Effector memory CD4-positive, alpha-beta T cell (primary cell): Measurements from ENCODE around the gene ETV5.

Experiments
- DNase-seq, 3 donors: peaks; one replicate each; pipeline ENCODE4 v3.0.0-alpha.2; 2020
- H3K27ac ChIP-seq: 2 replicates; pipeline ENCODE4 v1.7.0; 2013; ENCODE audit warnings: mild to moderate bottlenecking, low read length, moderate library complexity; ENCODE audit not compliant: insufficient read depth, poor library complexity, severe bottlenecking
- H3K27me3 ChIP-seq: replicated peaks from 2 replicates; pipeline ENCODE4 v1.7.0; 2013; ENCODE audit warnings: mild to moderate bottlenecking, low read length; ENCODE audit not compliant: insufficient read depth, control insufficient read depth, poor library complexity, severe bottlenecking
- H3K36me3 ChIP-seq: 2 replicates; pipeline ENCODE4 v1.7.0; 2013; ENCODE audit warnings: mild to moderate bottlenecking, low read length, moderate library complexity; ENCODE audit not compliant: control insufficient read depth, insufficient read depth
- H3K4me1 ChIP-seq: 2 replicates; pipeline ENCODE4 v1.7.0; 2013; ENCODE audit warnings: low read length, mild to moderate bottlenecking; ENCODE audit not compliant: control insufficient read depth, insufficient read depth, poor library complexity, severe bottlenecking
- H3K4me3 ChIP-seq: 2 replicates; pipeline ENCODE4 v1.7.0; 2013; ENCODE audit warnings: low read length, low read depth, mild to moderate bottlenecking; ENCODE audit not compliant: insufficient read depth, poor library complexity, severe bottlenecking
- H3K9me3 ChIP-seq: 2 replicates; pipeline ENCODE4 v1.7.0; 2013; ENCODE audit warnings: mild to moderate bottlenecking, low read length, moderate library complexity; ENCODE audit not compliant: control insufficient read depth

The ETV5 gene

DNA sequence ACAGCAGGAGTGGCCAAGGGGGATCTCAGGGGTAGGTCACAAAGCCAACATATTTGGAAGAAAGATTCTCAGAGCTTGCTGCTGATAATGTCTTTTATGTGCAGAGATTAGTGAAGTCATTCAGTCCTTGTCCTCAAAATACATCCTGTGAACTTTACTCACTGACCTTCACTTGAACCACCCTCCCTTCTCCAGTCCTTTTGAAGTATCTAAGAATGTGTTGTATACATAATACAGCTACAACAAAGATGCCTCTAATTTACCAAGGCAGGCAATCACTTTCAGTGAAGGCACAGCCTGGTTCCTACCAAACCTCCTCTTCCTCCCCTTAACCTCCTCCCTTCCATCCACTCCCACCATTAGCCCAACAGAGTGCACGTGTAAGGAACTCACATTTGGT is 38.3 kb downstream of the ETV5 start:
- H3K36me3 ChIP-seq = no peaks in the 10 kb centered on the region
- no peak overlapping the region for H3K4me3 ChIP-seq
- no peak for DNase-seq
- no peak overlapping the region for H3K27ac ChIP-seq
- no peaks in the 10 kb centered on the region for H3K27me3 ChIP-seq
- no peaks in the 10 kb centered on the region for H3K4me1 ChIP-seq
- H3K9me3 ChIP-seq = no peaks in the 10 kb centered on the region

DNA sequence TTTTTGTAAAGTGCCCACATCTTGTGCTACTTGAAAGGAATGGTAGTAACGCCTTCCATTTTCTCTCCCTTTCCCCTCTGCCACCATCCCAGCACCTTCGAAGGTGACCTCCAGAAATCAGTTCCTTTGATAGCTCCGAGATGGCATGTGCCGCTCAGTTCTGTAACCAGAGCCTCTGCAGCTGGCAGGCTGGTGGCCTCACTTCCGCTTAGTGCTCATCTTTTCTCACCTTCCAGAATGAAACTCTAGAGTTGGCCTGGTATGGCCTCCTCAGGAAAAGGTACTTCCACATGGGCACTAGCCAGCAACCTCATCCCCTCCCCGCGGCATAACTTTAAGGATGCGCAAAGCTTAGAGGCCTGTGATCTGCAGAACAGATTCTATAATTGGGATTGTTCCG is 38.8 kb downstream of the ETV5 start:
- Histone ChIP-seq H3K36me3 (no peaks in the 10 kb centered on the region), H3K9me3 (no peaks in the 10 kb centered on the region), H3K27me3 (no peaks in the 10 kb centered on the region), H3K4me1 (no peaks in the 10 kb centered on the region), H3K4me3 (no peak overlapping the region), H3K27ac (no peak overlapping the region)
- no peak for DNase-seq

DNA sequence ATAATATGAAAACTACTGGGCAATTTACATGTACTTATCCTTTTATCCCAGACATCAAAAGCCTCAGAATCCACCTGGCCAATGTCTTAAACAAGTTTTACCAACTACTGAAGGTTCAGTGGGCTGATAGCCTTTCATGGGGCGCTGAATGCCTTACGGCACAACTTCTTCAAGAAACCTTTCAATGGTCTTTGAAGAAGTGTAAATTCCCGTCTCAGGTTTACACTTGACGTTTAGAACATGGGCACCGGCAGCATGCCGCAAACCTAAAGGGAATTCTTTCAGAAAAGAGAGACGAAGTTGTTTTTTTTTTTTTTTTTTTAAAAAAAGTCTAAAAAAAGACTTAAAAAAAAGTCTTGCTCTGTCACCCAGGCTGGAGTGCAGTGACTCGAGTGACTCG is 39.7 kb downstream of the ETV5 start:
- H3K9me3 ChIP-seq = no peaks in the 10 kb centered on the region
- H3K27ac ChIP-seq = no peak overlapping the region
- no peaks in the 10 kb centered on the region for H3K36me3 ChIP-seq
- DNase-seq = no peak
- H3K27me3 ChIP-seq = no peaks in the 10 kb centered on the region
- no peak overlapping the region for H3K4me3 ChIP-seq
- no peaks in the 10 kb centered on the region for H3K4me1 ChIP-seq

DNA sequence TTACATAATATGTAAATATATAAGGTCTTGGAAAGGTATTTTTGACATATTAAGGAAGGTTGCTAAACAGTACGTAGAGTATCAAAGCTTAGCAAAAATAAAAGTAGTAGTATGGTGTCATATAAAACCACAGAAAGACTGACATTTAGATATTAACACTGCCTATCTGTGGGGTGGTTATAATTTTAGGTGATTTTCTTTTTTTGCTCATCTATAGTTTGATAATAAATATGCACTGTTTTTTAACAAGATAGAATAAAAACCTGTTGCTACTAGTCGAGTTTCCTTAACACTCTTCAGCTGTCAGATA is 40.7 kb downstream of the ETV5 start:
- DNase-seq = no peak
- no peaks in the 10 kb centered on the region for H3K36me3 ChIP-seq
- no peaks in the 10 kb centered on the region for H3K27me3 ChIP-seq

DNA sequence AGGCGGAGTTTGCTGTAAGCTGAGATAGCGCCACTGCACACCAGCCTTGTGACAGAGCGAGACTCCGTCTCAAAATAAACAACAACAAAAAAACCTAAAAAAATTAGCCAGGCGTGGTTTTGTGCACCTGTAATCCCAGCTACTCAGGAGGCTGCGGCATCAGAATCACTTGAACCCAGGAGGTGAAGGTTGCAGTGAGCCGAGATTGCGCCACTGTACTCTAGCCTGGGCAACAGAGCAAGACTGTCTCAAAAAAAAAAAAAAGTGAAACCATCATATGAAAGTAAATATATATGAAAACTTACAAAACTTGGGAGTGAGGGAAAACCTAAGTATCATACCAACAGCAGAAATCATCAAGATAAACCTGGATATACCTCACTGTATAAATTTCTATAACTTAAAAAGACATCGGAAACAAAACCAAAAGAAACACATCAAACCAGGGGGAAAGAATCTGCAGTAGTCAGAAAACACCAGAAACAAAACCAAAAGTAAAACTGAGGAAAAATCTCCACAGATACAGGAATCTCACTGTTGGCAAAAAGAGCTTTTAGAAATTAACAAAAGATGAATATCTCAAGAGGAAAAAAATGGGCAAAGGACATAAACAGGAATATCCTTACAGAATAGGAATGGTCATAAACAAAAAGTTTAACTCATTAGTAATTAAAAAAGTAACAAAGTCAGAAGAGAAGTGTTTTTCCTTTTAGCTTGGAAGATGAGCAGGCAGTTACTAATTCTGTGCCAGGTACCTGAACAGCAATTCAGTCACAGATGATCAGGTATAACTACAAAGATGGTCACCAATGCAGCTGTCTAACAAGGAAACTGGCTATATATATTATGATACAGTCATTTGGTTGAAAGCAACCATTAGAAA is 41.3 kb downstream of the ETV5 start:
- H3K9me3 ChIP-seq = no peaks in the 10 kb centered on the region
- DNase-seq = no peak
- H3K4me1 ChIP-seq = no peaks in the 10 kb centered on the region
- H3K4me3 ChIP-seq = peak overlapping the region; percentile 30
- H3K36me3 ChIP-seq = no peaks in the 10 kb centered on the region
- no peak overlapping the region for H3K27ac ChIP-seq
- H3K27me3 ChIP-seq = no peaks in the 10 kb centered on the region

More for the DNA sequence above, 40.7 kb downstream of the ETV5 start:
- Histone ChIP-seq H3K4me3 (no peak overlapping the region), H3K27ac (no peak overlapping the region), H3K9me3 (no peaks in the 10 kb centered on the region), H3K4me1 (no peaks in the 10 kb centered on the region)

DNA sequence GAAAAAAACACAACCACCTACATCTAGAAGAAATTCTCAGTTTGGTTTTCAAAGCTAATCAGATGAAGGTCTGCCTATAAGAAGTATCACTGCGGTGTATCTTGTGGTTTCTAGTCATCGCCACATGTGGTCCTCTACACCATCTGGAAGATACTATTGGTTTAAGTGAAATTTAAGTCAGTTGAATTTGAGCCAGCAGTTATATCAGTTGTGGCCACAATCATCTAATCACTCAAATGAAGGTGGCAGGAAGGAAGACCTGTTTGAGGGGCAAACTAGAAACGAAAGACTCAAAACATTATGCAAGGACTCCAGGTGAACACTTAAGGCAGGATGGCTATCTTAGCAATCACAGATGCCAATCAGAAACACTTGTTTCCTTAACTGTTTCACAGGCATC is 48.7 kb downstream of the ETV5 start:
- no peaks in the 10 kb centered on the region for H3K36me3 ChIP-seq

DNA sequence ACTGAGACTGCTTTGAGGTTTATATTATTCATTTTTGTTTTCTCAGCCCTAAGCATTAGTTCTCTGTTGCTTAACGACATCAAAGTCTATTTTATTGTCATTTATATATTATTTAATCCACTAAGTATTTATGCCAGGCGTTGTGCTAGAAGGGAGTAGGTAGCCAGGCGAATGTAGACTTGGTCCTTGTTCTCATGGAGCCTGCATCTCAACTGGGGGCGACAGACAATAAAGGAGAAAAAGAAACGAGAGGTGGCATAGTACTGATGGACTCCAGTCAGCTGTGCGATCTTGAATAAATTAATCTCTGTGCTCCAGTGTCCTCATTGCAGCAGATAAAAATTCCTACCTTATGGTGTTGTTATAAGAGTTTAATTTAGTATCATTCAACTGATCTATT is 49.7 kb downstream of the ETV5 start:
- DNase-seq = no peak
- no peak overlapping the region for H3K4me3 ChIP-seq
- H3K9me3 ChIP-seq = no peaks in the 10 kb centered on the region
- H3K4me1 ChIP-seq = no peaks in the 10 kb centered on the region
- no peaks in the 10 kb centered on the region for H3K27me3 ChIP-seq
- no peak overlapping the region for H3K27ac ChIP-seq
- H3K36me3 ChIP-seq = no peaks in the 10 kb centered on the region

More for the DNA sequence above, 48.7 kb downstream of the ETV5 start:
- no peaks in the 10 kb centered on the region for H3K4me1 ChIP-seq
- no peak for DNase-seq
- H3K27ac ChIP-seq = no peak overlapping the region
- H3K9me3 ChIP-seq = no peaks in the 10 kb centered on the region
- no peak overlapping the region for H3K4me3 ChIP-seq
- no peaks in the 10 kb centered on the region for H3K27me3 ChIP-seq

DNA sequence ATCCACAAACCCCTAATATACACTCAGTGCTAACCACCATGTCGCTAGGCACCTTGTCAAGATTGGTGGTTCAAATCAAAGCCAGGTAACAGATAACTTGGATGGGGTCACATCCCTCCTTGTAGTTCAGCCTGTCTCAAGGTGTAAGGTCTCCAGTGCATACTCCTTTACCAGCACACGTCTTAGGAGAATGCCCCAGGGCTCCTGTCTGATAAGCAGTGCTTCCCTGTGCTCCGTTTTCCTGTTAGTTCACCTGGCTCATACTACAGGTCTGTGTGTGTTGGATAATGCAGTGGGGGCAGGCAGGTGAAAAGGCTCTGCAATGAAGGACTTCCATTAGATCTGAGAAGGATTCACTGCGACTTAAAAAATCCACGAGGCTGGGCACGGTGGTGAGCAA is 50.7 kb downstream of the ETV5 start:
- Histone ChIP-seq H3K36me3 (no peaks in the 10 kb centered on the region), H3K9me3 (no peaks in the 10 kb centered on the region), H3K4me1 (no peaks in the 10 kb centered on the region), H3K27me3 (no peaks in the 10 kb centered on the region), H3K27ac (no peak overlapping the region), H3K4me3 (no peak overlapping the region)
- DNase-seq = no peak

DNA sequence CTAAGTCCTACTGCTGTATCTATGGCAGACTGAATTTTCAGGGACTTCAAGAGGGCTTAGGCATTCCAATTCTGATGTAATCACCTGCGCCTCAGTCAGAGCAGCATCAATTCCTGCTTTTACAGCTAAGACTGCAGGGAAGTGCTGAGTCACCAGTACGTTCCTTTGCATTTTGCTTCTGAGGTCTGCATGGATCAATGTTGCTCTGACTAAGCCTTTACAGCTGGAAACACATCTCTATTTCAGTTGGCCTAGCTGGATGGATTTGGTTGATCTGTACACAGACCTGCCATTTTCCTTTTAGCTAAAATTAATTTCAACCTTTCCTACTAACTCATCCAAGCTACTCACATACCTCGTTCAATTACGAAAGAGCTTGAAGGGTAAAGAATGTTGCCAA is 51.3 kb downstream of the ETV5 start:
- Histone ChIP-seq H3K9me3 (no peaks in the 10 kb centered on the region), H3K4me3 (no peak overlapping the region), H3K4me1 (no peaks in the 10 kb centered on the region), H3K27me3 (no peaks in the 10 kb centered on the region), H3K36me3 (no peaks in the 10 kb centered on the region), H3K27ac (no peak overlapping the region)
- DNase-seq = no peak

DNA sequence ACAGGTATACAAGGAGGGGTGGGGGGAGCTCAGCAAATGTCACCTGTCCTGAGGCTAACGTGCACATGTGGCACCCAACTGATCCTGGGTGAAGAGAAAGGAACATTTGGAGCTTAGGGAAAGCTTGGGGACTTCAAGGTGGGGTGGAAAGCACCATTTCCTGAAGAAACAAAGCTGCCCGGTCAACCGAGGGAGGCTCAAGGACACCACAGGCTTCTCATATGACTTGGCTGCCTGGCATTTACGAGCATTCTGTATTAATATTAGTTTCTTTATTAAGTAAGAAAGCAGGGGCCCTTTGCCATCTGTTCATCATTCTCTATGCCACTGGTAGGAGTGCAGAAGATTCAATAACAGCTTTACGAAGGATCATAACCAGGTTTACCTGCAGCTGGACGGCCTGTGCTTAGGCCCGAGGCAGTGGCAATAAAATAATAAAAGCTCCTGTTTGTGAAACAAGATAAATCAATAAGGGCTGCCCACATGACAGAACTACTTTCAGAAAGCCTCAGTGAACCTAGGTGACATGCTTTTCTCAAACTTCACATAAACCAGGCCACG is 54.0 kb downstream of the ETV5 start:
- Histone ChIP-seq H3K9me3 (no peaks in the 10 kb centered on the region), H3K27me3 (no peaks in the 10 kb centered on the region), H3K4me3 (no peak overlapping the region), H3K4me1 (no peaks in the 10 kb centered on the region), H3K27ac (no peak overlapping the region), H3K36me3 (no peaks in the 10 kb centered on the region)
- no peak for DNase-seq
